Endothelial cell of umbilical vein (primary cell): ENCODE measurements around the gene FHIT. TPM values are rescaled to one million over a fixed set of nuclear protein-coding genes. Genes with fewer than 3 reads are reported as not detected.

Experiments used
- BruUV-seq: library from RNA; stranded (reverse); fragments of 400-500 nt; replicated peaks from 2 replicates; lab custom pipeline; 2021; lab: Mats Ljungman, UMichigan
- CTCF ChIA-PET: fragments of 300-600, 350-600 bp; sonication (Branson Sonifier 250); formaldehyde crosslinking; loops from one replicate; lab custom pipeline; 2021; ENCODE audit warnings: antibody characterized with exemption, inconsistent platforms; lab: Charles Lee
- POLR2A ChIA-PET: fragments of 300-600, 350-600 bp; sonication (Branson Sonifier 250); formaldehyde crosslinking; loops from one replicate; lab custom pipeline; 2021; ENCODE audit warnings: antibody characterized with exemption, inconsistent platforms; lab: Charles Lee
- DNase-seq: peaks from one replicate; pipeline ENCODE4 v3.0.0-alpha.2; 2011; ENCODE audit warnings: low read depth, low spot score
- FAIRE-seq: peaks from 2 replicates; lab custom pipeline; 2011; peaks lifted over from hg19 to GRCh38; lab: Jason Lieb, UNC
- H2AFZ ChIP-seq: 2 replicates; pipeline ENCODE4 v1.6.0; 2012; ENCODE audit warnings: low read depth, low read length, control low read depth, inconsistent platforms
- H3K27ac ChIP-seq: 2 replicates; pipeline ENCODE4 v1.5.1; 2011; ENCODE audit warnings: low read depth, mild to moderate bottlenecking, control low read depth, low read length, moderate library complexity; ENCODE audit not compliant: insufficient read depth
- H3K27me3 ChIP-seq, 2 experiments: 2 replicates each; pipeline versions ENCODE4 v1.6.0 to v1.6.1; 2011; ENCODE audit warnings: low read length in 2 of 2, mixed read lengths in 1 of 2; ENCODE audit not compliant: control insufficient read depth in 2 of 2, insufficient read depth in 2 of 2
- H3K36me3 ChIP-seq, 2 experiments: 2 replicates in 1 of 2; 3 replicates in 1 of 2; pipeline ENCODE4 v1.5.1; 2011; ENCODE audit warnings: low read length in 2 of 2, mild to moderate bottlenecking in 1 of 2, moderate library complexity in 1 of 2; ENCODE audit not compliant: control insufficient read depth in 2 of 2, insufficient read depth in 2 of 2; ENCODE audit errors: extremely low read depth in 1 of 2
- H3K4me1 ChIP-seq: 3 replicates; pipeline ENCODE4 v1.5.1; 2011; ENCODE audit warnings: mild to moderate bottlenecking, low read length; ENCODE audit not compliant: control insufficient read depth, insufficient read depth; ENCODE audit errors: extremely low read depth
- H3K4me2 ChIP-seq: 2 replicates; pipeline ENCODE4 v1.6.1; 2011; ENCODE audit warnings: low read length, control low read depth, mixed read lengths; ENCODE audit not compliant: insufficient read depth
- H3K4me3 ChIP-seq, 3 experiments: fragments of 200-600 bp in 1 of 3; sonication (generic), shearing (Covaris generic) in 1 of 3; replicated peaks in 1 of 3; 2 replicates each; pipeline ENCODE4 v1.5.1; 2011 to 2016; ENCODE audit warnings: control low read depth in 3 of 3, low read length in 3 of 3, mild to moderate bottlenecking in 2 of 3, inconsistent platforms in 1 of 3, low read depth in 1 of 3, moderate library complexity in 1 of 3; ENCODE audit not compliant: insufficient read depth in 1 of 3
- H3K79me2 ChIP-seq: 2 replicates; pipeline ENCODE4 v1.6.0; 2012; ENCODE audit warnings: low read length, inconsistent platforms; ENCODE audit not compliant: control insufficient read depth, insufficient read depth
- H3K9ac ChIP-seq: replicated peaks from 2 replicates; pipeline ENCODE3; 2011; ENCODE audit warnings: low read length, control low read depth; ENCODE audit not compliant: insufficient read depth; ENCODE audit errors: extremely low read depth
- H3K9me1 ChIP-seq: replicated peaks from 3 replicates; pipeline ENCODE4 v1.6.0; 2011; ENCODE audit warnings: mild to moderate bottlenecking, low read length; ENCODE audit not compliant: control insufficient read depth, insufficient read depth; ENCODE audit errors: extremely low read depth
- H3K9me3 ChIP-seq: replicated peaks from 2 replicates; pipeline ENCODE4 v1.5.1; 2012; ENCODE audit warnings: low read length, inconsistent platforms; ENCODE audit not compliant: control insufficient read depth, insufficient read depth
- H4K20me1 ChIP-seq: replicated peaks from 2 replicates; pipeline ENCODE3; 2011; ENCODE audit warnings: mild to moderate bottlenecking, low read length; ENCODE audit not compliant: control insufficient read depth, insufficient read depth; ENCODE audit errors: extremely low read depth
- CTCF ChIP-seq, 2 donors: IDR thresholded peaks; 1 replicate in 1 of 2; 2 replicates in 1 of 2; pipeline ENCODE4 v1.5.1; 2011; ENCODE audit warnings: low read length in 2 of 2, mild to moderate bottlenecking in 2 of 2, moderate library complexity in 2 of 2, control low read depth in 1 of 2, inconsistent platforms in 1 of 2, low read depth in 1 of 2; ENCODE audit not compliant: insufficient read depth in 1 of 2; ENCODE audit errors: extremely low read depth in 1 of 2
- EZH2 ChIP-seq: IDR thresholded peaks from 2 replicates; pipeline ENCODE4 v1.6.1; 2012; ENCODE audit warnings: borderline replicate concordance, low read depth, mild to moderate bottlenecking, moderate library complexity, low read length, inconsistent platforms; ENCODE audit not compliant: severe bottlenecking
- FOS ChIP-seq: IDR thresholded peaks from 2 replicates; pipeline ENCODE4 v1.6.1; 2011; ENCODE audit warnings: mild to moderate bottlenecking, low read length, moderate library complexity, borderline replicate concordance; ENCODE audit not compliant: insufficient read depth
- GATA2 ChIP-seq: IDR thresholded peaks from 2 replicates; pipeline ENCODE4 v1.7.0; 2011; ENCODE audit warnings: low read depth, mild to moderate bottlenecking, moderate library complexity, mixed read lengths, low read length; ENCODE audit not compliant: insufficient read length, insufficient read depth
- JUN ChIP-seq: IDR thresholded peaks from 2 replicates; pipeline ENCODE4 v1.6.1; 2011; ENCODE audit warnings: borderline replicate concordance, low read depth; ENCODE audit not compliant: insufficient read length, insufficient read depth
- MYC ChIP-seq: IDR thresholded peaks from one replicate; pipeline ENCODE4 v1.6.1; 2011; ENCODE audit warnings: mild to moderate bottlenecking, low read depth, low read length
- POLR2A ChIP-seq: IDR thresholded peaks from 2 replicates; pipeline ENCODE4 v1.6.1; 2012; ENCODE audit warnings: low read depth, mild to moderate bottlenecking, control low read depth, low read length
- dilution Hi-C: fragments of 300-500 bp; cut with MboI; formaldehyde crosslinking; loops from one replicate; pipeline ENCODE4 v1.15.0; 2019; ENCODE audit warnings: low sequenced_read_pairs; ENCODE audit not compliant: extremely low pct_ligation_motif_present
- intact Hi-C: fragments of 100-400 bp; cut with micrococcal nuclease; formaldehyde crosslinking; loops from one replicate; pipeline ENCODE4 v1.10.0; 2022
- polyA plus RNA-seq, 4 experiments: library from polyadenylated mRNA; depleted of rRNA in 3 of 4; stranded (reverse) in 3 of 4; unstranded in 1 of 4; fragments of >200 nt; gene quantifications; 2 replicates each; pipeline versions ENCODE4 v1.2.1 to v1.2.3, GENCODE V29; 2011 to 2012; ENCODE audit warnings: missing spikeins in 1 of 4
- total RNA-seq: library from RNA; stranded (reverse); gene quantifications from 2 replicates; pipeline ENCODE4 v1.2.3, GENCODE V29; 2021
- TF ChIP-seq, protein P1 (sequence below): IDR thresholded peaks from 2 replicates; pipeline ENCODE4 v1.6.1; 2011; ENCODE audit not compliant: insufficient read depth, insufficient read length

FHIT gene
- total and polyA plus RNA-seq, 2 donors (not counting 3 experiments of a cell fraction or from before 2014, with no cell fraction given): 0.47 to 2.2 TPM

GRCh38 chr3:61111825-61112224 lies 139.4 kb downstream of the FHIT start:
- dilution Hi-C loops: no loop called here
- Histone ChIP-seq H3K9me1 (no peaks in the 10 kb centered on the region), H4K20me1 (no peaks in the 10 kb centered on the region), H3K36me3 (no peaks in the 10 kb centered on the region), H3K79me2 (no peaks in the 10 kb centered on the region), H2AFZ (no peak overlapping the region), H3K27me3 (no peaks in the 10 kb centered on the region), H3K9me3 (no peaks in the 10 kb centered on the region), H3K4me2 (no peak overlapping the region), H3K9ac (no peak overlapping the region), H3K4me1 (no peaks in the 10 kb centered on the region), H3K27ac (no peak overlapping the region), H3K4me3 (no peak overlapping the region)
- POLR2A ChIA-PET: no interaction called here
- FAIRE-seq: no peak
- no TSS peak for BruUV-seq
- CTCF ChIA-PET: no interaction called here
- no peak for TF ChIP-seq EZH2
- TF ChIP-seq FOS: no peak
- TF ChIP-seq GATA2: no peak
- TF ChIP-seq, protein P1, sequence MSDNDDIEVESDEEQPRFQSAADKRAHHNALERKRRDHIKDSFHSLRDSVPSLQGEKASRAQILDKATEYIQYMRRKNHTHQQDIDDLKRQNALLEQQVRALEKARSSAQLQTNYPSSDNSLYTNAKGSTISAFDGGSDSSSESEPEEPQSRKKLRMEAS: no peak
- TF ChIP-seq JUN: no peak
- TF ChIP-seq MYC: no peak
- TF ChIP-seq CTCF (IDR thresholded peaks at IDR 0.05; ENCODE audit: extremely low read depth in 1 of 2, insufficient read depth in 1 of 2, low read depth in 1 of 2, low read length in 2 of 2): no peak
- no peak for TF ChIP-seq POLR2A
- intact Hi-C loops: no loop called here
- no peak for DNase-seq
